ENCODE measurements around the gene TMEM131L.
"Not testable (repeated sequence)": the region's sequence is repeated elsewhere in the genome, so short reads cannot be mapped to it uniquely, and the experiment has no call there.

TMEM131L gene

DNA sequence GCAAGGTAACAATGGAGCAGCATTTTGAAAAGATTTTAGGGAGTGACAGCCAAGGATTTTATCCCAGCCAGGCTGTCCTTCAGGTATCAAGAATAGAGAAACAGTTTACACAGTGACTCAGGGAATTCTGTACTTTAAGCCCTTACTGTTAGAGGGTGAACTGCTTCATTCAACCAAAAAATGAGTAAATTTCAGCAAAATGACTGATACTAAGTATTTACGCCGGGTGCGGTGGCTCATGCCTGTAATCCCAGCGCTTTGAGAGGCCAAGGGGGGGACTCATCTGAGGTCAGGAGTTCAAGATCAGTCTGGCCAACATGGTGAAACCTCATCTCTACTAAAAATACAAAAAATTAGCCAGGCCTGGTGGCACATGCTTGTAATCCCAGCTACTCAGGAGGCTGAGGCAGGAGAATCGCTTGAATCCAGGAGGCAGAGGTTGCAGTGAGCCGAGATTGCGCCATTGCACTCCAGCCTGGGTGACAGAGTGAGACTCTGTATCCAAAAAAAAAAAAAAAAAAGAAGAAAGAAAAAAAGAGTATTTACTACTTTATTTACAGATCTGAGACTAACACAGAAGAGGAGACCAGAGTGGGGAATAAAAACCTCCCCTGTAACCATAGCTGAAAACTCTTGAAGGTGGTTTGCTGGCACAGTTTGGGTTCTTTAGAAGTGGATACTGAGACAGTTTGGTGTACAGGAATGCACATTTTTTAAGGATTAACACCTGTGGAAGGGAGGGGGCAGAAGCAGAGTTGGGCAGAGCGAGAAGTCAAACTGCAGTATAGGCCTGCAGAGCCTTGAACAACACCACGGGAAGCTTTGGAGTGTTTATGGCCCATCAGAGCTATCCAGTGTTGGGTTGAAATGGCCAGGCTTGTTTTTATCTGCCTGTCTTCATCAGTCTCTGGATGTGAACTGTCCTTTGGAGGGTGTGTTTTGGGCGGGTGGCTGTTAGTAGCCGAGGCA lies 40.5 kb downstream of the TMEM131L start:
- DNase-seq (ENCODE audit: low read depth in 2 of 2): no peak

DNA sequence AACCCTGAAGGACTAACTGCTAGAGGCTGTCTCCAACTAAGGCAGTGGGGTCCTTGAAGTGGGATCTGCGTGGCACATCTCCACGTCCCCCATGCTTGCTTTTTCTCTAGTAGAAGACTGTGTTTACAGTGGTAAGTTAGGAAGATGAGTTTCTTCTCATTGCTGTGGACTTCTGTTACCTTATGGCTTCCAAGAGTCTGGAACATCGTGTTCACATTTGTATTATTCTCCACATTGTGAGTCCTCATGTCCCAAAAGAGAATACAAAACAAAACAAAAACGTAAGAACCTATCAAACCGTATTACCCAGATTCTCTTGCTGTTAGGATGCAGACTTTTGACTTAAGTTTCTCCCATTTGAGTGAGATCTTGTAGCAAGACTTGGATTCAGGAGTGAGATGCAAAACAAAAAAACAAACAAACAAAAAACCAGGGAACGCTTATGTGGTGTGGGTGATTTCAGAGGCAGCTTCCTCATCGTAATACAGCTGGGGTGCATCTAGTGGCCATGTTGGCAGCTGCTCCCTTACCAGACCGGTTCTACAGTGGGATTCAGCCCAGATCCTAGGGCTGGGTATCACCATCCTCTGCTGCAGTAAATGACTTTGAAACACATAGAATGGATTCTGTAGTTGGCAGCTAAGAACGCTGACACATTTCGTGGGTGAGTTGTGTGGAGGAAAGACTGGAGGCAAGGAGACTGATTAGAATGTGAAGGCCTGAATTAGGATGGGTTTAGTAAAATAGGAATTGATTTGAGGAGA lies 41.3 kb downstream of the TMEM131L start:
- DNase-seq (ENCODE audit: low read depth in 2 of 2): no peak

DNA sequence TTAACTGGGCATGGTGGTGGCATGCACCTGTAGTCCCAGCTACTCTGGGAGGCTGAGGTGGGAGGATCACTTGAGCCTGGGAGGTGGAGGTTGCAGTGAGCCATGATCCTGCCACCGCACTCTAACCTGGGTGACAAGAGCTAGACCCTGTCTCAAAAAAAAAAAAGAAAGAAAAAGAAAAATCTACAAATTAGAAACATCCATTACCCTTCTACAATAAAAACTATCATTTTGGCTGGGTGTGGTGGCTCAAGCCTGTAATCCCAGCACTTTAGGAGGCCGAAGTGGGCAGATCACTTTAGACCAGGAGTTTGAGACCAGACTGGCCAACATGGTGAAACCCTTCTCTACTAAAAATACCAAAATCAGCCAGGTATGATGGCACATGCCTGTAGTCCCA lies 43.1 kb downstream of the TMEM131L start:
- not testable (repeated sequence) for DNase-seq (ENCODE audit: low read depth in 2 of 2)

DNA sequence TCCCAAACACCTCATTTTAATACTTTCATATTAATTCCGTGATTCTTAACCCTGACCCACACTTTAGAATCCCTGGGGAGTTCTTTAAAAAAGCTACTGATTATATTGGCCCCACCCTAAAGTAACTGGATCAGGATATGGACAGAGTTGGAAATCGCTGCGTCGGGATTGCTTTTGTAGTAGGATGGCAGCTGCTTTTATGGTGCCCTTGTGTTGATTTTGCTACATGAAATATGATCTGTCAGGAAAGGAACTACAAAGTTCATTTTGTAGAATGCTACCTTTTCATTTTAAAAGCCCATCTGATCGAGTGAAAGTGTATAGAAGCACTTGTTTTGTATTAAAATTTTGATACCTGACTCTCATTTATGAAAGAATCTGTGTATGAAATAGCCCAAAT lies 43.6 kb downstream of the TMEM131L start:
- DNase-seq (ENCODE audit: low read depth in 2 of 2): no peak

DNA sequence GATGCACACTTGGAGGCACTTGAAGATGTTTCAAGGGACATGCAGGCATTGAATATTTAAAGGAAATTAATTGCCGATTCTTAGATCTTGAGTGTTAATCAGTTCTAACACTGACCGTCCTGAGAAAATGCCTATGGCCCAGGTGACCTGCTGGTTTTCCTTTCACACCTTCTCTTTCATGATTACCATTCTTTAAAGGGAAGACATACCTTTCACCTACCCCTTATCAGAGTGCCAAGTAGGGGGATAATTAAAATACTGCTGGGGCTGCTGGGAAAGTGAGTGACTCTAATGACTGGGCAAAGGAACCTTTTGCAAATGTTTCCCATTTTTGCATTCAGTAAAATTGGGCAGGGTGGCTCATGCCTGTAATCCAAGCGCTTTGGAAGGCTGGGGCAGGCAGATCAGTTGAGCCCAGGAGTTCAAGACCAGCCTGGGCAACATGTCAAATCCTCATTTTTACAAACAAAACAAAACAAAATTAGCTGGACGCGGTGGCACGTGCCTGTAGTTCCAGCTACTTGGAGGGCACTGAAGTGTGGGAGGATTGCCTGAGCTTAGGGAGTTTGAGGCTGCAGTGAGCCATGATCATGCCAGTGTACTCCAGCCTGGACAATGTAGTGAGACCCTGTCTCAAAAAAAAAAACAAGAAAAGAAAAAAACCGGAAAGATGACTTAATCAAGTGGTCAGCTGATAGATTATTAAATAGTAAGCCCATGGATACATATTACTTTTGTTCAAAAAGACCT lies 44.3 kb downstream of the TMEM131L start:
- no peak for DNase-seq (ENCODE audit: low read depth in 2 of 2)

DNA sequence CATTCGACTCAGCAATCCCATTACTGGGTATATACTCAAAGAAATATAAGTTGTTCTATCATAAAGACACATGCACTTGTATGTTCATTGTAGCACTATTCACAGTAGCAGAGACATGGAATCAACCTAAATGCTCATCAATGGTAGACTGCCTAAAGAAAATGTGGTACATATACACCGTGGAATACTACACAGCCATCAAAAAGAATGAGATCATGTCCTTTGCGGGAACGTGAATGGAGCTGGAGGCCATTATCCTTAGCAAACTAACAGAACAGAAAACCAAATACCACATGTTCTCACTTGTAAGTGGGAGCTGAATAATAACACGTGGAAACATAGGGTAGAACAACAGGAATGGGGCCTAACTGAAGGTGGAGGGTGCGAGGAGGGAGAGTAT lies 44.9 kb downstream of the TMEM131L start:
- DNase-seq (ENCODE audit: low read depth in 2 of 2): no peak

DNA sequence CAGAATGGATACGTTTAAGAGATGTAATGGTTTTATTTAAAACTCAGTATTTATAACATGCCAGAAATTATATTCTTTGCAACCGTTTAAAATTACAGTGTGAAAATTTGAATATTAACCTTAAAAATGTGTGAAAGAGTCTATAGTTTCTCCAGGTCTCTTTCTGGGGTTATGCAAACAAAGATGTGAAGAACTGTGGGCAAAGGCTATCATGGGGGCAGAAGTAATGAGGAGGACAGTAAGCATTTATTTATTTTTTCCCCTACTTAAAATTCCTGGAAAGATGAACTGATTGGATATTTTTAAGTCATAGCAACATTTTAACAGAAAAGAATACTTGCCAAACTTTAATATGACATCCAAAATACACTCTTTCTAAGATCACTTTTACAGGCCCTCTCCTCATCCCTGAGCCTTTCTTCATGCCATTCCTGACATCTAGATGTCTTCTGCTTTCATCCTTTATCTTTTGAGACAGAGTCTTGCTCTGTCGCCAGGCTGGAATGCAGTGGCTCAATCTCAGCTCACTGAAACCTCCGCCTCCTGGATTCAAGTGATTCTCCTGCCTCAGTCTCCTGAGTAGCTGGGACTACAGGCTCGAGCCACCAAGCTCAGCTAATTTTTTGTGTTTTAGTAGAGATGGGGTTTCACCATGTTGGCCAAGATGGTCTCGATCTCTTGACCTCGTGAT lies 46.1 kb downstream of the TMEM131L start:
- DNase-seq (ENCODE audit: low read depth in 2 of 2): no peak

DNA sequence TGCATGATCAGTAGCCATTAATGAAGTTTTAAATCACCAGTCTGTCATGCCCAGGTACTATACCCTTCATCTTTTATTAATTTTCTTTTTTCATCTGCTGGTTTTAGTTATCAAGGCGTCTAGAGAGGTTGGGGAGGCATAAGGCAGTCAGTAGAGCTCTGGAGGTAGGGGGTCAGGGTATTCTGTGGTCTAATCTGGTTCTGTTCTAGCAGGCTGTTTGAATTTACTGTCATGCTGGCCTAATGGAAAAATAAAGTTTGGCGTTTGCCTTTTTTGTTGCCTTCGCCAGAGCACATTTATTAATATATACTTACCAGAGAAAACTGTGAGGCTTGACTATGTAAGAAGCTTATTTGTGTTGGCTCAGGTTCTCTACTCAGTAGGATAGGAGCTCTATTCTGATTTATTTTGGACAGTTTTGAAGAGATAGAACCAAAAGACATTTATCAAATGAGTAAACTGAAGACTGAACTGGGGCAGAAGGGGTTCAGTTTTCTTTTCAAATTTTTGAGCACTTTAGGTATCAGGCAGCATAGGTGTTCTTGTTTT lies 46.9 kb downstream of the TMEM131L start:
- no peak for DNase-seq (ENCODE audit: low read depth in 2 of 2)

DNA sequence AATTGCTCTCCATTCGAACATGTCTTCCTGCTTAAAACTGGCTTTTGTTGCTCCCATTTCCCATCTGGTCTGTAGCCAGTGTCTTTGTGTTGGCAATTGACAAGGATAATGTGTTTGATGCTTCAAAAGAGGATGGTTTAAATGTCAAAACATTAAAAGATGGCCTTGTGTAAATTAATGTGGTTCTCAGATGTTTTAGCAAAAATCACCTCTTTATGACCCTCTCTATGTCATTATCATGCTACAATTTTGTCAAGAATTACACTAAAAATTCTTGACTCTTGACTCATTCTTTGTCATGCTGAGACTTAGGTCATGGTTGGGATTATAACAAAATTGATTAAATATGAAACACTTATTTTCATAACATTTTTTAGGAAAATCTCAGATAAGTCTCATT lies 47.4 kb downstream of the TMEM131L start:
- DNase-seq (ENCODE audit: low read depth in 2 of 2): no peak

DNA sequence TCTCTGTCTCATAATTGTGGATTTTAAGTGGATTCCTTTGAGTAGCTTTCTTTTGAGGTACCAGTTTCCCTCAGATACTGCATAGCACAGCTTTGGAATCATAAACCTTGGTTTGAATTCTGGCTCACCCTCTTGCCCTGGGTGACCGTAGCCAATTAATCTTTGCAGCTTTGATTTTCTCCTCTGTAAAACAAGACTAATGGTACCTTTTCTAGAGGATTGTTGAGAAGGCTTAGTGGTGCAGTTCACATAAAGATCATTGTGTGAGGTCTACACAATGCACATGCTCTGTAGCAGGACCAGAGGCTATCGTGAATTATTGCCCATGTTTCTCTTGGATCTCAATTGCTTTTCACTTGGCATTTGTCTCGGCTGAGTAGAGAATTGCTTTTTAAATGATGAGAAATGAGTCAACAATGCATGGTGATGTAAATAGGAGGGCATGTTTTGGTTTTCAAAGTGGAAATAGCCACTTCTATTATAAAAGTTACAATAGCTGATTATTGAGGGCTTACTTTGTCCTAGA lies 47.9 kb downstream of the TMEM131L start:
- DNase-seq (ENCODE audit: low read depth in 2 of 2): no peak

DNA sequence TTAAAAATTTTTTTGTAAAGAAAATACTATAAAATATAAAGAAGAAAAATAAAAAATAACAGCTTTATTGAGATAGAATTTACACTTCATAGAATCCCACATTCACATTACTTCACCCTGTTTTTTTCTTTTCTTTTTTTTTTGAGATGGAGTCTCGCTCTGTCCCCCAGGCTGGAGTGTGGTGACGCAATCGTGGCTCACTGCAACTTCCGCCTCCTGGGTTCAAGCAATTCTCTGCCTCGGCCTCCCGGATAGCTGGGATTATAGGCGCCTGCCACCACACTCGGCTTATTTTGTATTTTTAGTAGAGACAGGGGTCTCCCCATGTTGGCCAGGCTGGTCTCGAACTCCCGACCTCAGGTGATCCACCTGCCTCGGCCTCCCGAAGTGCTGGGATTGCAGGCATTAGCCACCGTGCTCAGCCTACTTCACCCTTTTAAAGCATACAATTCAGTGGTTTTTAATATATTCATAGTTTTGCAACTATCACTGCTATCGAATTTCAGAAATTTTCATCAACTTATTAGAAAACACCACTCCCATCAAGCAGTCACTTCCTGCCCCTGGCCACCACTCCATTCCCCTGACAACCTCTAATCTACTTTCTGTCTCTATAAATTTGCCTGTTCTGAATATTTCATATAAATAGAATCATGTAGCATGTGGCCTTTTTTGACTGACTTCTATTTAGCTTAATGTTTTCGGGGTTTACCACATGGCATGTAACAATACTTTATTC lies 48.7 kb downstream of the TMEM131L start:
- DNase-seq (ENCODE audit: low read depth in 2 of 2): no peak

DNA sequence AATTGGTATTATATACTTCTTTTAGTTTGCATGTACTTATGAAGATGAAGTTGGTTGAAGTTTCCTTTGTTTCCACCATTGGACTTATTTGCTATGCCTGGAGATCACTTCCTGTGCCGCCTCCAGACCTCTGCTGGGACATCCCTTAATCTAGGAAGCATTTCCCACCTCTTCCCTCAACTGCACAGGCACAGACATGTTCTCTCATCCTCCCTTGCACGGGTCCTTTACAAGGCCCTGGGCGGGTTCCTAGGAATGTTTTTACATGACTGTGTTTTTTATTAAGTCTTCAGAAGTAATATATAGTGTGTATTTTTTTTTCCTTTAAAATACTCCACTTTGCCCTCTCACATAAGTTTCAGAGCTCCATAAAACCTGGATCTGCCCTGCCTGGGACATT lies 51.0 kb downstream of the TMEM131L start:
- DNase-seq (ENCODE audit: low read depth in 2 of 2): no peak

DNA sequence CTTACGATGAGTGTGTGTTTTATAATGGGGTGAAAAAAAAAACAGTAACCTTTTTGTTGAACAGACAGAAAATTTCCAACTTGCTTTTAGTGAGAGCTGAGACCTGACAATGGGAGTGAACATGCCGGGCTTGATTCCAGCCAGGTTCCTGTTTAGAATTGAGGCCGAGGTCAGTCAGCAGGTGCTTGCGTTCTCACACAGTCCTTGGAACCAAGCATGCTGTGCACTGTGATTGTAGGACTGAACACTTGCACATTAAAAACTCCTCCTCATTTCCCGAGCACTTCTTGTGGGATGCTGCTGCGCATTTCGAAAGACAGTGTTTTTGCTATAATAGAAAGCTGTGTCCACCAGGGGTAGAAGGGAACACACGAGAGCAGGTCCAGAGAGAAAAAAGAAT lies 51.8 kb downstream of the TMEM131L start:
- no peak for DNase-seq (ENCODE audit: low read depth in 2 of 2)

DNA sequence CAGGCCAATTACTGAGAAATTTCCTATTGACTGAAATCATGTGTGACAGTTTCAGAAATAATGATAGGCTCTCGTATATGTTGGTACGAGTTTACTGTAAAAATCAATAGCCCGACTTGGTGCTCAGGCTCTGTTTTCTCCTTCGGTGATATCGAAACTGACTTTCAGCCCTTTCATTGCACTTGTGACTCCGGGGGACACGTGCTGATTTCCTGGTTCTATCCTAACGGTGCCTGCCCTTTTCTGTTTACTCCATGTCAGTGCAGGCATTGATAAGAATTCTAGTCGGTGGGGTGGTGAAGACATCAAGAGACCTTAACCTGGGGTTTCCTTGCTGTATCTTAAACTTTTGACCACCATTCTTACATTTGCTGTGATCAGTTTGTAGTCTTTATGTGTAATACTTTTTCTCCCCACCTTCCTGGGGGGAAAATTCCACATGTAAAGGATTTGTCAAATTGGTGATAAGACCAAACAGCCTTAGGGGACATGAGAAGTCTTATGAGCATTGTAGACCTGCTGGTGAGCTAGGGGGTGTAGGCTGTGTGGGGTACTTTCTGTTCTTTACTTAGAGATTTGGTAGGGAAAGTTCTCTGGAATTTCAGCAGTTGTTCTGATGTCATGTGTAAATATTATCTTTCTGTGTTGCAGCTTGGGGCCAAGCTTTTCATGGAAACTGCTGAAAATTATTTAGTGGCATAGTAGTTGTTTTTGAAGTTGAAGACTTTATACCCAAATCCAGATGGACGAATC lies 52.7 kb downstream of the TMEM131L start:
- DNase-seq (ENCODE audit: low read depth in 2 of 2): no peak

DNA sequence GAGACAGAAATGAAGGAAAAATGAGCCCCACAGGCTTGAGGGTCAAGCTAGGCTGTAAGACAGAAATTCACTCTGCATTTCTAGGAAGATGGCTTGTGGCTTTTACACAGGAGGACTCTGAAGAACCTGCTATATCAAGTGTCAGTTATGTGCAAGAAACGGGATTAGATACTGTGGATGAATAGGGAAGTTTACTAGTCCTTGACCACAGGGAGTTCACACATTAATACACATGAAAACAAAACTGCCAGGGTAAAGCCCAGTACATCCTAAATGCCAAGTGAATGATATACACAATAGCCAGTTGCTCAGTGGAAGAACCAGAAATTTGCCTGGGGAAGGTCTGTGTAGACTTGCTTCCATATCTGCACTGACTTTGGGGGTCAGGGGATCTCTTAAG lies 53.5 kb downstream of the TMEM131L start:
- no peak for DNase-seq (ENCODE audit: low read depth in 2 of 2)

DNA sequence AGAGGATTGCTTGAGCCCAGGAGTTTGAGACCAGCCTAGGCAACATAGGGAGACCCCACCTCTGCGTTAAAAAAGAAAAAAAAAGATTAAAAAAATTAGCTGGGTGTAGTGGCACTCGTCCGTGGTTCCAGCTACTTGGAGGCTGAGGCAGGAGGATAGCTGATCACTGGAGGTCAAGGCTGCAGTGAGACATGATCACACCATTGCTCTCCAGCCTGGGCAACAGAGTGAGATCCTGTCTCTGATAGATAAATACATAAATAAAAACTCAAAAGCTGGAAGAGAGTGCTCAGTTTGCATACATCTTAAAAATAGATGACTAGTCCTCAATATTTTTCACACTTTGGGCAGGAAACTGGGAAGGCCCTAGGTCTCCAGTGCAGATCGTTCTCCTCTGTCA lies 54.1 kb downstream of the TMEM131L start:
- no peak for DNase-seq (ENCODE audit: low read depth in 2 of 2)

DNA sequence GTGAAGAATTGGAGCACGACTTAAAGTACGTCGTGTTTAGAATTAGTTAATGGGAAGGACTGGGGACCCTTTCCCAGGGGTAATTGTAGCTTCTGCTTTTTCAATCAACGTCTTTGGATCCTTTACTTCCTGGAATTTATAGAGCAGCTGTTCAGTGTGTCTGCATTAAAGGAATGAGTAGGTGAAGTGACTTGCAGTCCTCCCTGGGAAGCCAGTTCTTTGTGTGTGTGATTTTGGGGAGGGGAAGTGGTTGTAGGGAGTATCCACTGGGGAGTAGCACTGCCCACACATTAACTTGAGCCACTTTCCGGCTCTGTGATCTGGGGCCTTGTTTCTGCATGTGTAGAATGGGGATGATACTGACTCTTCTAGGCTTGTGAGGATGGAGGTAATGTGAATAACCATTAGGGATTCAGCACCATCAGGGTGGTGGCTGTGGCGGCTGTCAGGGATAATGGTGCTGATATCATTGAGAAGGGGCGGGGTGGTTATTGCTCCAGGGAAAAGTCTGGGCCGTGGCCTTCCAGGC lies 54.7 kb downstream of the TMEM131L start:
- DNase-seq (ENCODE audit: low read depth in 2 of 2): no peak

DNA sequence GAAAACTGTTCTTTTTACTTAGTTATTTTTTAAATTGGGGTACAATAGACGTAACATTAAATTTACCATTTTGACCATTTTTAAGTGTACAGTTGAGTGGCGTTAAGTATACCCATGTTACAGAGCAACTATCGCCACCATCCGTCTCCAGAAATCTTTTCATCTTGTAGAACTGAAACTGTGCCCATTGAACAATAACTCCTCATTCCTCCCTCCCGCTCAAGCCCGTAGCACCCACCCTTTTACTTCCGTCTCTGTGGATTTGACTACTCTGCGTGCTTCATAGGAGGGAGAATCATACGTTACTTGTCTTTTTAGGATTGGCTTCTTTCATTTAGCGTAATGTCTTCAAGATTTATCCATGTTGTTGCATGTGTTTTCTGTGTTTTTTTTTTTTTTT lies 55.3 kb downstream of the TMEM131L start:
- no peak for DNase-seq (ENCODE audit: low read depth in 2 of 2)

Measured in stimulated activated CD8-positive, alpha-beta memory T cell treated with anti-CD3 and anti-CD28 coated beads, Interleukin-2, amount 100 ng/mL, for 1 hour (primary cell).